Heart left ventricle (tissue), 13 donors: ENCODE results near the gene CLEC12A.

Experiments
- POLR2A ChIP-seq, 2 donors: fragments of 450-650 bp; IDR thresholded peaks; one replicate each; pipeline ENCODE4 v1.6.1; 2017; ENCODE audit warnings: antibody characterized with exemption in 2 of 2, mild to moderate bottlenecking in 2 of 2, moderate library complexity in 2 of 2
- TF ChIP-seq, protein P1 (sequence below), 12 donors: fragments of 200-600 bp; sonication (generic) in 4 of 12; IDR thresholded peaks; one replicate each; pipeline versions ENCODE4 v1.5.0 to v1.8.0; 2018 to 2022; ENCODE audit warnings: antibody characterized with exemption in 12 of 12, mild to moderate bottlenecking in 5 of 12
- donor health status: ischemic (EF 13 %, LVEDD 7.1; RV severe dilation, severe dysfunction).
- donor health status: DM: no; HTN: yes; CAD: no.
- donor health status: DM: no; HTN: no; CAD: no.
- donor health status: ischemic (EF 25% LVEDD 6.9; RV normal size, moderate dysfunction).
- donor health status: ischemic (EF 25% LVEDD 5.7; RV mildly dilated, moderate dysfunction).
- donor health status: ischemic (EF 35%, LVEDD 5.7; RV mildly dilated, moderate dysfunction).
- donor health status: nonischemic (EF 11% LVEDD 7.7; RV severe dilation, severe dysfunction).
- donor health status: DM: yes; HTN: yes; CAD: no.
- donor health status: PGD.
- donor health status: ischemic (EF 29% LVEDD 5.4; RV normal size, mild dysfunction).
- donor health status: nonischemic (EF 23%, LVEDD 6.1; RV moderate dilation, normal function).

DNA sequence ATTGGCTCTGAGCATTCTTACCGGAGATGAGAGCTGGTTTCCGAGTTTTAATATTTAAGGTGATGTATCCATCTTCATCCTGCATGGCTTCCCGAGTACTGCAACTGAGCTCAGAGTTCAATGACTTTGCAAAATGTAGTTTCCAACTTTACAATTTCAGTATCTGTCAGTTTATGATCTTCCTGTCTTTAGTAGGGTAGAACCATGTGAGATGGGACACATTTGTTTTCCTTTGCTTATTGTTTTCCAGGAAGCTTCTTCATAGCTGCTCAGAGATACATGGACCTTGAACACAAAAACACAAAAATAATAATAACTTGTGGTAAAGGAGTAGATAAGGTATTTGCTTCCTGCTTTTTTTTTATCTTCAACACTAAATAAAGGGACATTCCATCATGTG, 27.8 kb downstream of the CLEC12A start, which contains the start of gene CLEC1B:
- no peak for TF ChIP-seq POLR2A (IDR thresholded peaks at IDR 0.05)
- TF ChIP-seq, protein P1, sequence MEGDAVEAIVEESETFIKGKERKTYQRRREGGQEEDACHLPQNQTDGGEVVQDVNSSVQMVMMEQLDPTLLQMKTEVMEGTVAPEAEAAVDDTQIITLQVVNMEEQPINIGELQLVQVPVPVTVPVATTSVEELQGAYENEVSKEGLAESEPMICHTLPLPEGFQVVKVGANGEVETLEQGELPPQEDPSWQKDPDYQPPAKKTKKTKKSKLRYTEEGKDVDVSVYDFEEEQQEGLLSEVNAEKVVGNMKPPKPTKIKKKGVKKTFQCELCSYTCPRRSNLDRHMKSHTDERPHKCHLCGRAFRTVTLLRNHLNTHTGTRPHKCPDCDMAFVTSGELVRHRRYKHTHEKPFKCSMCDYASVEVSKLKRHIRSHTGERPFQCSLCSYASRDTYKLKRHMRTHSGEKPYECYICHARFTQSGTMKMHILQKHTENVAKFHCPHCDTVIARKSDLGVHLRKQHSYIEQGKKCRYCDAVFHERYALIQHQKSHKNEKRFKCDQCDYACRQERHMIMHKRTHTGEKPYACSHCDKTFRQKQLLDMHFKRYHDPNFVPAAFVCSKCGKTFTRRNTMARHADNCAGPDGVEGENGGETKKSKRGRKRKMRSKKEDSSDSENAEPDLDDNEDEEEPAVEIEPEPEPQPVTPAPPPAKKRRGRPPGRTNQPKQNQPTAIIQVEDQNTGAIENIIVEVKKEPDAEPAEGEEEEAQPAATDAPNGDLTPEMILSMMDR (IDR thresholded peaks at IDR 0.05), result no peak
